H1 (cell line): ENCODE results near the gene TADA3.
A peak's percentile ranks its signal among the peaks of the same experiment; 100 is the strongest.

Experiments used
- ASH2L ChIP-seq: fragments of 200-600, 300-600 bp; sonication (generic); IDR thresholded peaks from one replicate; pipeline ENCODE4 v1.7.1; 2017; ENCODE audit warnings: low read length
- CBX5 ChIP-seq: fragments of 300-800, 300-1000 bp; sonication (generic); IDR thresholded peaks from 2 replicates; pipeline ENCODE4 v1.7.1; 2016; ENCODE audit warnings: antibody characterized with exemption, low read length, low read depth
- CHD1 ChIP-seq: IDR thresholded peaks from 2 replicates; pipeline ENCODE4 v1.6.1; 2012; ENCODE audit warnings: low read depth, low read length, improper control_type of control experiment
- CREB1 ChIP-seq: IDR thresholded peaks from 2 replicates; pipeline ENCODE4 v1.6.1; 2012; ENCODE audit warnings: inconsistent platforms
- CTCF ChIP-seq, 3 experiments: IDR thresholded peaks; 1 replicate in 2 of 3; 2 replicates in 1 of 3; pipeline versions ENCODE4 v1.5.1 to v1.6.1; 2011; ENCODE audit warnings: low read length in 3 of 3, mild to moderate bottlenecking in 3 of 3, inconsistent platforms in 2 of 3, low read depth in 1 of 3, moderate library complexity in 1 of 3; ENCODE audit not compliant: insufficient read depth in 1 of 3; ENCODE audit errors: control extremely low read depth in 1 of 3
- JUND ChIP-seq: IDR thresholded peaks from 2 replicates; pipeline ENCODE4 v1.6.1; 2011; ENCODE audit warnings: mild to moderate bottlenecking, improper control_type of control experiment, low read length
- POLR2A ChIP-seq, 2 experiments: IDR thresholded peaks; 1 replicate in 1 of 2; 2 replicates in 1 of 2; pipeline ENCODE4 v1.6.1; 2011; ENCODE audit warnings: low read depth in 2 of 2, low read length in 2 of 2, mild to moderate bottlenecking in 2 of 2; ENCODE audit errors: control extremely low read depth in 1 of 2
- RAD21 ChIP-seq, 2 experiments: IDR thresholded peaks in 1 of 2; conservative IDR thresholded peaks in 1 of 2; 2 replicates each; pipeline ENCODE4 v1.6.1; 2011; ENCODE audit warnings: low read depth in 2 of 2, low read length in 2 of 2, improper control_type of control experiment in 1 of 2, inconsistent platforms in 1 of 2, mild to moderate bottlenecking in 1 of 2, moderate library complexity in 1 of 2
- RFX5 ChIP-seq: IDR thresholded peaks from 2 replicates; pipeline ENCODE4 v1.6.1; 2011; ENCODE audit warnings: low read depth, low read length, improper control_type of control experiment, borderline replicate concordance
- SIN3A ChIP-seq, 2 experiments: IDR thresholded peaks in 1 of 2; conservative IDR thresholded peaks in 1 of 2; 2 replicates each; pipeline ENCODE4 v1.6.1; 2011 to 2012; ENCODE audit warnings: low read length in 2 of 2, improper control_type of control experiment in 1 of 2, low read depth in 1 of 2, mild to moderate bottlenecking in 1 of 2
- SIRT6 ChIP-seq: IDR thresholded peaks from one replicate; pipeline ENCODE4 v1.7.1; 2012; ENCODE audit warnings: low read length, inconsistent platforms
- SP2 ChIP-seq: IDR thresholded peaks from 2 replicates; pipeline ENCODE4 v1.6.1; 2012; ENCODE audit warnings: mild to moderate bottlenecking, low read length, inconsistent platforms
- TAF1 ChIP-seq: IDR thresholded peaks from 2 replicates; pipeline ENCODE4 v1.6.1; 2011; ENCODE audit warnings: mild to moderate bottlenecking, low read depth, low read length
- USF2 ChIP-seq: IDR thresholded peaks from 2 replicates; pipeline ENCODE4 v1.6.1; 2011; ENCODE audit warnings: low read length, improper control_type of control experiment

- TF ChIP-seq CTCF (IDR thresholded peaks at IDR 0.05; ENCODE audit: control extremely low read depth in 1 of 3, insufficient read depth in 1 of 3, low read depth in 1 of 3, low read length in 3 of 3) (no peak), CHD1 (no peak), JUND (no peak), TAF1 (0 out of 2 replicates have a peak, but pooled peaks have one; percentile 26), ASH2L (no peak), CREB1 (0 out of 2 replicates have a peak, but pooled peaks have one; percentile 26), SIRT6 (no peak), CBX5 (no peak), RFX5 (no peak), POLR2A (IDR thresholded peaks at IDR 0.05; ENCODE audit: control extremely low read depth in 1 of 2, low read depth in 2 of 2, low read length in 2 of 2) (no peak; a peak in 1 of 3 replicates), USF2 (no peak), SIN3A (conservative IDR thresholded peaks at IDR 0.05 in 1 of 2, IDR thresholded peaks at IDR 0.05 in 1 of 2; ENCODE audit: low read depth in 1 of 2, low read length in 2 of 2) (no peak; a peak in 2 of 4 replicates), RAD21 (IDR thresholded peaks at IDR 0.05 in 1 of 2, conservative IDR thresholded peaks at IDR 0.05 in 1 of 2; ENCODE audit: low read depth in 2 of 2, low read length in 2 of 2) (no peak), SP2 (no peak)
Measured at GRCh38 chr3:9809615-9810432, 17.6 kb upstream of the TADA3 start, which contains the start of gene TTLL3.
